ENCODE results near the gene PNCK. TPM values are rescaled to one million over a fixed set of nuclear protein-coding genes. Genes with fewer than 3 reads are reported as not detected.

PNCK gene
- total RNA-seq, 1 experiment from 2014 or later, result 26.8 TPM

GRCh38 chrX:153690466-153690865, 16.9 kb upstream of the PNCK start:
- H3K27ac Mint-ChIP-seq, result no peak overlapping the region
- no peak for DNase-seq
- Histone ChIP-seq H3K4me2 (ENCODE audit: insufficient read depth, insufficient read length, low read length) (no peak overlapping the region), H2AFZ (ENCODE audit: low read length) (no peak overlapping the region), H2BK12ac (ENCODE audit: insufficient read length, low read depth, low read length) (no peak overlapping the region), H3K14ac (ENCODE audit: insufficient read depth, low read length) (no peak overlapping the region), H3K79me1 (ENCODE audit: insufficient read depth, low read depth, low read length, poor library complexity, severe bottlenecking) (no peaks in the 10 kb centered on the region), H2AK5ac (ENCODE audit: insufficient read length, low read length) (no peak overlapping the region), H3K9ac (ENCODE audit: extremely low read depth, insufficient read length, low read length) (no peak overlapping the region), H3K23me2 (ENCODE audit: insufficient read length, low read depth, low read length, poor library complexity, severe bottlenecking) (no peaks in the 10 kb centered on the region), H2BK5ac (ENCODE audit: insufficient read length, low read length) (no peak overlapping the region), H3K23ac (ENCODE audit: insufficient read length, low read depth, low read length) (no peak overlapping the region), H3K9me3 (ENCODE audit: control insufficient read depth, low read depth, low read length) (peaks cover 2% of the 10 kb centered on the region), H2BK120ac (ENCODE audit: low read depth, low read length, poor library complexity, severe bottlenecking) (no peak overlapping the region), H3K27ac (ENCODE audit: insufficient read length, low read depth, low read length) (no peak overlapping the region), H3K27me3 (ENCODE audit: insufficient read depth, low read length) (no peaks in the 10 kb centered on the region), H4K8ac (replicated peaks; ENCODE audit: insufficient read length, low read depth, low read length) (no peak overlapping the region), H4K20me1 (ENCODE audit: control insufficient read depth, insufficient read depth, insufficient read length) (peaks cover 5% of the 10 kb centered on the region), H3K18ac (ENCODE audit: insufficient read length, low read depth, low read length) (no peak overlapping the region), H4K5ac (ENCODE audit: insufficient read length, low read depth, low read length) (no peak overlapping the region), H3K79me2 (ENCODE audit: insufficient read depth, low read length) (no peaks in the 10 kb centered on the region; the same call in 1 of the 2 replicates), H3K4me1 (ENCODE audit: insufficient read depth, low read length) (no peaks in the 10 kb centered on the region; the same call in 1 of the 2 replicates), H3K4ac (ENCODE audit: low read depth, low read length) (no peak overlapping the region), H3T11ph (ENCODE audit: low read length) (no peak overlapping the region), H4K91ac (ENCODE audit: insufficient read length, low read depth, low read length) (no peak overlapping the region), H2BK15ac (ENCODE audit: low read depth, low read length) (no peak overlapping the region), H2BK20ac (ENCODE audit: low read depth, low read length, poor library complexity, severe bottlenecking) (no peak overlapping the region), H3K56ac (ENCODE audit: insufficient read length, low read depth, low read length) (no peak overlapping the region)
- WGBS (ENCODE audit: extremely low coverage, insufficient read length, low lambda C conversion rate), result no CpG with 5 or more reads among the region's 14 CpGs
- 0 out of 2 replicates have a peak, but pooled peaks cover 2% of the 10 kb centered on the region for H3K27me3 Mint-ChIP-seq (ENCODE audit: low read depth)
- no peak for TF ChIP-seq CTCF (conservative IDR thresholded peaks at IDR 0.05)
- H3K4me1 Mint-ChIP-seq, result peaks cover 9 to 18% of the 10 kb centered on the region in 2 experiments
- H3K9me3 Mint-ChIP-seq, result peaks cover 28 to 58% of the 10 kb centered on the region in 2 experiments
- H3K36me3 Mint-ChIP-seq (ENCODE audit: insufficient read depth in 1 of 3, low read depth in 3 of 3), result peaks cover 18 to 44% (median 43%) of the 10 kb centered on the region in 3 experiments; a peak in 6 of 7 replicates
- peak overlapping the region; percentile 29 to 65; a peak in 3 of 5 replicates for H3K4me3 Mint-ChIP-seq
